ENCODE measurements around the gene LSM14A. TPM values are rescaled to one million over a fixed set of nuclear protein-coding genes. Genes with fewer than 3 reads are reported as not detected.

The LSM14A gene
- total and polyA plus RNA-seq, 9 of the 15 experiments (the other 6 are each of a cell fraction or from before 2014, with no cell fraction given): 19.5 to 150 (median 95.1) TPM

DNA sequence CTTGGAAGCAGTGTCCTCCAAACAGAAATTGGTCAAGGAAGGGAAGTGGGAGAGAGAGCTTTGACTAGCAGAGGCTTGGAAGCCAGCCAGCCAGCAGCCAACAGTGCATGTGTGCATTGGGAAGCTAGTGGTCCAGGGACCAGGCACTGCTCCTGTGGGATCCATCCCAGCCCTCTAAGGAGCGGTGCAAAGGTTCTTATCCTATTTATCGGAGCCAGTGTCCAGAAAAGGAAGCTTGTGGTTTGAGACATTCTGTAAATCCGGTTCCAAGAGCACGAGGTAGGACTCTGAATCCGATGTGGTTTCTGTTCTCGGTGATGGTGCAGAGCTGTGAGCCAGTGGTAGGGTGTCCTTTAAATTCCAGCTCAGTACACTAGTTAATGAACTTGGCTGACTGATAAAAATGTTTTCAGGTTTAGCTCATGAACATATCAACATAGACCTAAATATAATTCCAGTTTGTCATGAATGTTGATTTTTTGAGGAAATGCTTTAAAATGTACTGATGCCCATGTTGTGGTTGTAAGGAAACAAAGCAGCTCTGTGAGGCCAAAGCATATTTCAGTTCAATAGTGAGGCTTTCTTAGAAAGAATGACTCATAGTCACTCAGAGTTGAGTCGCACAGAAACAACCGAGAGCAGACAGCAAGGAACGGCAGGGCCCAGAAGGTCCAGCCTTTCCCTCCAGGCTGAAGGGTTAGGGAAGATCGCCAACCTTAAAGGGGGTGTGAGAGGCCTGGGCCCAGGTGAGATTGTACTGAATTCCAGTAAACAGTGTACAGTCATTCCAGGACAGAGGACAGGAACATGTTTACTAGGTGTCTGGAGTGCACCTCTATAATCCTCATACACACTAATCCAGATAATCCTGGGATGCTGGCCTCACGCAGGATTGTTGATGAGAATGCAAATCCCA, 60.5 kb downstream of the LSM14A start:
- Histone ChIP-seq H3K4me3 (no peak overlapping the region), H4K20me1 (replicated peaks; ENCODE audit: control insufficient read depth, insufficient read depth, low read length) (no peaks in the 10 kb centered on the region; the same call in 1 of the 2 replicates), H3K36me3 (ENCODE audit: control insufficient read depth, insufficient read depth, low read length) (peaks cover 24% of the 10 kb centered on the region; the same call in 2 of the 3 replicates), H3K4me2 (ENCODE audit: insufficient read depth, low read length) (peak overlapping the region; percentile 24; the same call in 1 of the 2 replicates), H2AFZ (ENCODE audit: low read depth, low read length) (no peak overlapping the region), H3K9me3 (replicated peaks; ENCODE audit: control insufficient read depth, insufficient read depth, low read depth, low read length) (no peaks in the 10 kb centered on the region), H3K4me1 (replicated peaks in 1 of 2; ENCODE audit: control insufficient read depth in 2 of 2, insufficient read depth in 2 of 2, low read length in 2 of 2) (peaks cover 0 to 13% of the 10 kb centered on the region in 2 experiments; a peak in 3 of 5 replicates), H3K27me3 (ENCODE audit: control insufficient read depth in 2 of 2, insufficient read depth in 2 of 2, low read length in 2 of 2) (no peaks in the 10 kb centered on the region), H3K79me2 (ENCODE audit: control insufficient read depth, insufficient read depth, low read length) (no peaks in the 10 kb centered on the region), H3K27ac (ENCODE audit: extremely low read depth, low read depth, low read length) (peak overlapping the region; percentile 48; the same call in 2 of the 3 replicates), H3K9me1 (ENCODE audit: control insufficient read depth, insufficient read depth, low read length) (no peaks in the 10 kb centered on the region), H3K9ac (ENCODE audit: insufficient read depth in 1 of 2, low read depth in 2 of 2, low read length in 2 of 2) (no peak overlapping the region; a peak in 1 of 4 replicates)
- POLR2A ChIA-PET: interaction anchor here (0.6 to 1.8 kb wide), 6 partner anchors 8 to 127 kb away, joined by 3 to 5 read pairs (median 3); no protein-coding TSS in a partner anchor
- intact Hi-C loops (cut with micrococcal nuclease): no loop called here
- DNase-seq (ENCODE audit: extremely low read depth in 1 of 4, low spot score in 3 of 4): peak in 3 of 4 experiments; percentile 32 to 54 (median 34)
- in situ Hi-C loops (cut with MboI): no loop called here
- FAIRE-seq: no peak
- CTCF ChIA-PET (ENCODE audit: low intra/inter-chr PET ratio): no interaction called here
- BruUV-seq (replicated peaks): no TSS peak
- peak; percentile 70 for ATAC-seq
- WGBS (ENCODE audit: insufficient coverage, low coverage, missing lambda C conversion rate): 7% methylated on average over 11 of the region's 11 CpGs
- TF ChIP-seq JUND (IDR thresholded peaks at IDR 0.05; ENCODE audit: borderline replicate concordance, low read depth, low read length): peak; percentile 90
- TF ChIP-seq JUND (tag; IDR thresholded peaks at IDR 0.05; ENCODE audit: borderline replicate concordance, low read depth, low read length): peak; percentile 81; the same call in 2 of the 3 replicates
- TF ChIP-seq ARNT (IDR thresholded peaks at IDR 0.05): no peak
- no peak for TF ChIP-seq SMARCC2 (IDR thresholded peaks at IDR 0.05; ENCODE audit: low read depth)
- TF ChIP-seq, protein P1, sequence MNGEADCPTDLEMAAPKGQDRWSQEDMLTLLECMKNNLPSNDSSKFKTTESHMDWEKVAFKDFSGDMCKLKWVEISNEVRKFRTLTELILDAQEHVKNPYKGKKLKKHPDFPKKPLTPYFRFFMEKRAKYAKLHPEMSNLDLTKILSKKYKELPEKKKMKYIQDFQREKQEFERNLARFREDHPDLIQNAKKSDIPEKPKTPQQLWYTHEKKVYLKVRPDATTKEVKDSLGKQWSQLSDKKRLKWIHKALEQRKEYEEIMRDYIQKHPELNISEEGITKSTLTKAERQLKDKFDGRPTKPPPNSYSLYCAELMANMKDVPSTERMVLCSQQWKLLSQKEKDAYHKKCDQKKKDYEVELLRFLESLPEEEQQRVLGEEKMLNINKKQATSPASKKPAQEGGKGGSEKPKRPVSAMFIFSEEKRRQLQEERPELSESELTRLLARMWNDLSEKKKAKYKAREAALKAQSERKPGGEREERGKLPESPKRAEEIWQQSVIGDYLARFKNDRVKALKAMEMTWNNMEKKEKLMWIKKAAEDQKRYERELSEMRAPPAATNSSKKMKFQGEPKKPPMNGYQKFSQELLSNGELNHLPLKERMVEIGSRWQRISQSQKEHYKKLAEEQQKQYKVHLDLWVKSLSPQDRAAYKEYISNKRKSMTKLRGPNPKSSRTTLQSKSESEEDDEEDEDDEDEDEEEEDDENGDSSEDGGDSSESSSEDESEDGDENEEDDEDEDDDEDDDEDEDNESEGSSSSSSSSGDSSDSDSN (IDR thresholded peaks at IDR 0.05; ENCODE audit: borderline replicate concordance in 1 of 2, low read depth in 2 of 2, low read length in 2 of 2): peak; percentile 78 to 86; a peak in 3 of 4 replicates
- TF ChIP-seq MYC (IDR thresholded peaks at IDR 0.05; ENCODE audit: low read depth, low read length): peak; percentile 46
- no peak for TF ChIP-seq MYC (CRISPR knock-in tag; IDR thresholded peaks at IDR 0.05; ENCODE audit: borderline replicate concordance, low read depth)
- peak; percentile 81 for TF ChIP-seq NFIC (IDR thresholded peaks at IDR 0.05)
- TF ChIP-seq TBL1XR1 (IDR thresholded peaks at IDR 0.05; ENCODE audit: low read length in 2 of 2): no peak
- peak; percentile 24; the same call in 1 of the 2 replicates for TF ChIP-seq CTBP1 (IDR thresholded peaks at IDR 0.05; ENCODE audit: borderline replicate concordance)
- 0 out of 2 replicates have a peak, but pooled peaks have one; percentile 11 for TF ChIP-seq SMARCE1 (IDR thresholded peaks at IDR 0.05)
- 0 out of 2 replicates have a peak, but pooled peaks have one; percentile 24 for TF ChIP-seq MTA3 (IDR thresholded peaks at IDR 0.05; ENCODE audit: borderline replicate concordance)
- TF ChIP-seq L3MBTL2 (IDR thresholded peaks at IDR 0.05): peak; percentile 68
- TF ChIP-seq JUN (IDR thresholded peaks at IDR 0.05; ENCODE audit: borderline replicate concordance, low read depth, low read length): peak; percentile 58; the same call in 1 of the 2 replicates
- no peak for TF ChIP-seq JUN (CRISPR knock-in tag; IDR thresholded peaks at IDR 0.05; ENCODE audit: borderline replicate concordance)
- TF ChIP-seq CHCHD3 (CRISPR knock-in tag; IDR thresholded peaks at IDR 0.05): no peak
- TF ChIP-seq, protein P2, sequence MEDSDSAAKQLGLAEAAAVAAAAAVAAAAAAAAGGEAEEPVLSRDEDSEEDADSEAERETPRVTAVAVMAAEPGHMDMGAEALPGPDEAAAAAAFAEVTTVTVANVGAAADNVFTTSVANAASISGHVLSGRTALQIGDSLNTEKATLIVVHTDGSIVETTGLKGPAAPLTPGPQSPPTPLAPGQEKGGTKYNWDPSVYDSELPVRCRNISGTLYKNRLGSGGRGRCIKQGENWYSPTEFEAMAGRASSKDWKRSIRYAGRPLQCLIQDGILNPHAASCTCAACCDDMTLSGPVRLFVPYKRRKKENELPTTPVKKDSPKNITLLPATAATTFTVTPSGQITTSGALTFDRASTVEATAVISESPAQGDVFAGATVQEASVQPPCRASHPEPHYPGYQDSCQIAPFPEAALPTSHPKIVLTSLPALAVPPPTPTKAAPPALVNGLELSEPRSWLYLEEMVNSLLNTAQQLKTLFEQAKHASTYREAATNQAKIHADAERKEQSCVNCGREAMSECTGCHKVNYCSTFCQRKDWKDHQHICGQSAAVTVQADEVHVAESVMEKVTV (CRISPR knock-in tag; IDR thresholded peaks at IDR 0.05): no peak
- peak; percentile 33; the same call in 1 of the 2 replicates for TF ChIP-seq MAX (CRISPR knock-in tag; IDR thresholded peaks at IDR 0.05)

All from K562 (cell line).